GM18519 (cell line): ENCODE results near the gene COL4A2.

Experiments used
- ATAC-seq: cut with Tn5 transposase; IDR thresholded peaks from one replicate; pipeline ENCODE4 v1.9.1; 2021; ENCODE audit warnings: mild to moderate bottlenecking, moderate library complexity; ENCODE audit not compliant: unreplicated experiment, low FRiP score

Gene COL4A2

GRCh38 chr13:110430391-110431336 is 123.6 kb downstream of the COL4A2 start:
- no peak for ATAC-seq

GRCh38 chr13:110431425-110432294 is 124.6 kb downstream of the COL4A2 start:
- no peak for ATAC-seq

GRCh38 chr13:110432522-110432921 is 125.4 kb downstream of the COL4A2 start:
- no peak for ATAC-seq

- ATAC-seq = no peak
These were observed 125.9 kb downstream of the COL4A2 start for GRCh38 chr13:110433014-110433413.

- no peak for ATAC-seq
These were observed 127.5 kb downstream of the COL4A2 start for GRCh38 chr13:110434629-110435028.

GRCh38 chr13:110435331-110435730 is 128.2 kb downstream of the COL4A2 start:
- ATAC-seq = no peak

GRCh38 chr13:110436276-110436675 is 129.2 kb downstream of the COL4A2 start:
- ATAC-seq = no peak

- ATAC-seq = no peak
These were observed 129.8 kb downstream of the COL4A2 start for GRCh38 chr13:110436786-110437370.

- no peak for ATAC-seq
These were observed 131.1 kb downstream of the COL4A2 start for GRCh38 chr13:110438211-110438610.

- no peak for ATAC-seq
These were observed 131.7 kb downstream of the COL4A2 start for GRCh38 chr13:110438776-110439175.

- ATAC-seq = no peak
These were observed 134.1 kb downstream of the COL4A2 start for GRCh38 chr13:110440946-110441731.

GRCh38 chr13:110442930-110443621 is 136.0 kb downstream of the COL4A2 start:
- ATAC-seq = no peak

- ATAC-seq = no peak
These were observed 136.6 kb downstream of the COL4A2 start for GRCh38 chr13:110443622-110444225.

GRCh38 chr13:110444226-110444653 is 137.2 kb downstream of the COL4A2 start:
- ATAC-seq = no peak

GRCh38 chr13:110445183-110445582 is 138.1 kb downstream of the COL4A2 start:
- ATAC-seq = no peak

- ATAC-seq = no peak
These were observed 138.9 kb downstream of the COL4A2 start for GRCh38 chr13:110445722-110446574.

- no peak for ATAC-seq
These were observed 139.4 kb downstream of the COL4A2 start for GRCh38 chr13:110446575-110446890.

- peak; percentile 68 for ATAC-seq
These were observed 140.0 kb downstream of the COL4A2 start for GRCh38 chr13:110447058-110447511.
